Measurements from ENCODE around the gene ATP5ME.
"Not testable (repeated sequence)": the region's sequence is repeated elsewhere in the genome, so short reads cannot be mapped to it uniquely, and the experiment has no call there.

ATP5ME gene

DNA sequence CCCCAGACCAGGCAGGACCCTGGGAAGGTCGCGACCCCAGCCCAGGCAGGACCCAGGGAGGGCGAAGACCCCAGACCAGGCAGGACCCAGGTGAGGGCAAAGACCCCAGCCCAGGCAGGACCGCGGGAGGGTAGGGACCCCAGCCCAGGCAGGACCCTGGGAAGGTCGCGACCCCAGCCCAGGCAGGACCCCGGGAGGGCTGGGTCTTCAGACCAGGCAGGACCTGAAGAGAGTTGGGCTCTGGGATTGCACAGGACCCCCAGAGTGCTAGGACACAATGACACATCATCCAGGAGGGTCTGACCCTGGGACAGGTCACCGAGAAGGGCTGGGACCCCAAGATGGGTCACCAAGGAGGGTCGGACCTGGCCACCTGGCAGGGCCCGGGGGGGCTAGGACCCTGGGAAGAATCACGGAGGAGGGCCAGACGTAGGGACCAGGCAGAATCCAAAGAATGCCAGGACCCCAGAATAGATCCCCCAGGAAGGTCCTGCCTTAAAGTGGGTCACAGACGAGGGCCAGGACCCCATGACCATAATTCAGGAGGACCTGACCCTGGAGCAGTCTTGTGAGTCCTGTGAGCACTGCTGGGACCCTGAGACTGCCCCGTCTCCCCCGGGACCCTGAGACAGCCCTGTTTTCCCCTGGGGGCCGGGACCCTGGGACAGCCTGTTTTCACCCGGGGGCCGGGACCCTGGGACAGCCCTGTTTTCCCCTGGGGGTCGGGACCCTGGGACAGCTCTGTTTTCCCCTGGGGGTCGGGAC is 32.9 kb upstream of the ATP5ME start:
- Histone ChIP-seq H3K23ac (ENCODE audit: low read length) (no peak overlapping the region), H3K18ac (ENCODE audit: low read length) (no peak overlapping the region), H3K4me2 (ENCODE audit: low read length) (peak overlapping the region; percentile 69), H3K9ac (ENCODE audit: low read length) (peak overlapping the region; percentile 70), H3K4me1 (ENCODE audit: control insufficient read depth in 1 of 2, insufficient read depth in 2 of 2, low read length in 2 of 2) (peaks cover 21 to 25% of the 10 kb centered on the region in 2 experiments), H3K4me3 (ENCODE audit: low read depth, low read length) (peak overlapping the region; percentile 46), H2BK12ac (ENCODE audit: low read length) (no peak overlapping the region), H3K9me3 (ENCODE audit: insufficient read depth, low read depth, low read length) (peaks cover 6% of the 10 kb centered on the region), H4K8ac (ENCODE audit: low read depth, low read length) (no peak overlapping the region), H2BK5ac (ENCODE audit: low read depth, low read length, poor library complexity) (no peak overlapping the region), H3K36me3 (ENCODE audit: control insufficient read depth in 1 of 2, insufficient read depth in 2 of 2, low read length in 2 of 2) (peaks cover 15 to 19% of the 10 kb centered on the region in 2 experiments), H3K4ac (ENCODE audit: low read depth, low read length) (peak overlapping the region; percentile 69), H3K27me3 (ENCODE audit: insufficient read depth, low read length) (no peaks in the 10 kb centered on the region), H4K91ac (ENCODE audit: low read depth, low read length) (no peak overlapping the region), H4K12ac (ENCODE audit: low read depth, low read length) (peak overlapping the region; percentile 52), H3K14ac (ENCODE audit: low read length) (peak overlapping the region; percentile 37), H2AK5ac (ENCODE audit: low read length) (peak overlapping the region; percentile 58), H3K27ac (ENCODE audit: low read depth, low read length) (no peak overlapping the region), H3K79me1 (ENCODE audit: low read length) (peaks cover 12% of the 10 kb centered on the region), H2BK120ac (ENCODE audit: insufficient read depth, low read length, poor library complexity) (no peak overlapping the region), H2AFZ (ENCODE audit: insufficient read depth, low read length, poor library complexity) (no peak overlapping the region), H3K79me2 (ENCODE audit: control insufficient read depth, insufficient read depth, low read length, poor library complexity) (peaks cover 33% of the 10 kb centered on the region)
- DNase-seq, result no peak
- no CpG with 5 or more reads among the region's 21 CpGs for WGBS (ENCODE audit: extremely low coverage, insufficient coverage, insufficient read length)

DNA sequence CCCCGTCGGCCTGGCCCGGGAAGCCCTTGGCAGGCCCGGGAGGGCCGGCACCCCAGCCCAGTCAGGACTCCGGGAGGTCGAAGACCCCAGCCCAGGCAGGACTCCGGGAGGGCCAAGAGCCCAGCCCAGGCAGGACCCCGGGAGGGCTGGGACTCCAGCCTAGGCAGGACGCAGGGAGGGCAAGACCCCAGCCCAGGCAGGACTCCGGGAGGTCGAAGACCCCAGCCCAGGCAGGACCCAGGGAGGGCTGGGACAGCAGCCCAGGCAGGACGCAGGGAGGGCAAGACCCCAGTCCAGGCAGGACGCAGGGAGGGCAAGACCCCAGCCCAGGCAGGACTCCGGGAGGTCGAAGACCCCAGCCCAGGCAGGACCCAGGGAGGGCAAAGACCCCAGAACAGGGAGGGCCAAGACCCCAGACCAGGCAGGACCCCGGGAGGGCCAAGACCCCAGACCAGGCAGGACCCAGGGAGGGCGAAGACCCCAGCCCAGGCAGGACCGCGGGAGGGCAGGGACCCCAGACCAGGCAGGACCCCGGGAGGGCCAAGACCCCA is 32.1 kb upstream of the ATP5ME start:
- not testable (repeated sequence) for DNase-seq; H2BK12ac ChIP-seq (ENCODE audit: low read length); H3K27me3 ChIP-seq (ENCODE audit: insufficient read depth, low read length); H3K9me3 ChIP-seq (ENCODE audit: insufficient read depth, low read depth, low read length)
- Histone ChIP-seq H3K79me2 (ENCODE audit: control insufficient read depth, insufficient read depth, low read length, poor library complexity) (peaks cover 33% of the 10 kb centered on the region), H2BK5ac (ENCODE audit: low read depth, low read length, poor library complexity) (peak overlapping the region; percentile 98), H3K4me1 (ENCODE audit: control insufficient read depth in 1 of 2, insufficient read depth in 2 of 2, low read length in 2 of 2) (peaks cover 21 to 25% of the 10 kb centered on the region in 2 experiments), H3K23ac (ENCODE audit: low read length) (peak overlapping the region; percentile 54), H3K36me3 (ENCODE audit: control insufficient read depth in 1 of 2, insufficient read depth in 2 of 2, low read length in 2 of 2) (peaks cover 15 to 19% of the 10 kb centered on the region in 2 experiments), H3K4me3 (ENCODE audit: low read depth, low read length) (peak overlapping the region; percentile 97), H2AFZ (ENCODE audit: insufficient read depth, low read length, poor library complexity) (peak overlapping the region; percentile 89), H3K14ac (ENCODE audit: low read length) (peak overlapping the region; percentile 99), H3K18ac (ENCODE audit: low read length) (peak overlapping the region; percentile 99), H3K79me1 (ENCODE audit: low read length) (peaks cover 12% of the 10 kb centered on the region), H3K9ac (ENCODE audit: low read length) (peak overlapping the region; percentile 100), H4K91ac (ENCODE audit: low read depth, low read length) (peak overlapping the region; percentile 100), H4K8ac (ENCODE audit: low read depth, low read length) (peak overlapping the region; percentile 98), H3K27ac (ENCODE audit: low read depth, low read length) (peak overlapping the region; percentile 52), H3K4ac (ENCODE audit: low read depth, low read length) (peak overlapping the region; percentile 100), H3K4me2 (ENCODE audit: low read length) (peak overlapping the region; percentile 52), H2BK120ac (ENCODE audit: insufficient read depth, low read length, poor library complexity) (peak overlapping the region; percentile 94), H4K12ac (ENCODE audit: low read depth, low read length) (peak overlapping the region; percentile 99), H2AK5ac (ENCODE audit: low read length) (peak overlapping the region; percentile 100)
- no CpG with 5 or more reads among the region's 21 CpGs for WGBS (ENCODE audit: extremely low coverage, insufficient coverage, insufficient read length)

DNA sequence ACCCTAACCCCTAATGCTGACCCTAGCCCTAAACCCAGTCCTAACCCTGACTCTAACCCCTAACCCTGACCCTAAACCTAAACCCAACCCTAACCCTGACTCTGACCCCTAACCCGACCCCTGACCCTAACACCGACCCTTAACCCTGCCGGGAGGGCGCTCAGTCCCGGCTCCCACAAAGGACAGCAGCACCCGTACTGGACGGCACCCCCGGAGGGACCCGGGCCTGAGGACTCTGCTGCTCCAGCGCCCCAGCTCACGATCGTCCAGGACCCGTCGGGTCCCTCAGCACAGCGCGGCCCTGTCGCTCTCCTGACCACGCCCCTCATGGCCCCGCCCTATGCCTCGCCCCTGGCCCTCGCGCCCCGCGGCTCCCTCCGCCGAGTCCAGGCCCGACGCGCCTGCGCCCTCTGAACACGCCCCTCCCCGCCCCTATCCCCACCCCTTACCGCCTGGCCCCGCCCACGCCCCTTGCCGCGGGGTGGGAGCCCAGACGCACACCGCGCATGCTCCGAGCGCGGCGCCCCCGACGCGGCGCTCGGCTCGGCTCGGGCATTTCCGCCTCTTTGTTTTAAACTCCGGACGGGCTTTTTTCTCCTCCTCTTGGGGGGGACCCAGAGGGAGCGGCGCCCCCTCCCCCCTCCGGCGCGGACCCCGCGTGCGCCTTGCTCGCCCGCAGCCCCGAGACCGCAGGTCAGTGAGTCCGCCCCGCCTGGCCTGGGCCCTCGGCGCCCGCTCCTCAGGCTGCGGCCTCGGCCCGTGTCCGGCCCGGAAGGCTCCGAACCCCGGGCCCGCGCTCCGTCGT is 31.4 kb upstream of the ATP5ME start, which contains the start of gene PCGF3:
Gene PCGF3 (plus strand): TSS at position 555 of the 805 bp plus-strand sequence. CDS start 27,849 bp downstream, outside the sequence.
- DNase-seq, result peak; percentile 93 to 96
- Histone ChIP-seq H3K27me3 (ENCODE audit: insufficient read depth, low read length) (no peaks in the 10 kb centered on the region), H3K79me1 (ENCODE audit: low read length) (peaks cover 12% of the 10 kb centered on the region), H3K79me2 (ENCODE audit: control insufficient read depth, insufficient read depth, low read length, poor library complexity) (peaks cover 30% of the 10 kb centered on the region), H4K8ac (ENCODE audit: low read depth, low read length) (peak within 1 kb of the TSS; percentile 98), H3K4me3 (ENCODE audit: low read depth, low read length) (peak within 1 kb of the TSS; percentile 97), H3K9me3 (ENCODE audit: insufficient read depth, low read depth, low read length) (peaks cover 6% of the 10 kb centered on the region), H4K91ac (ENCODE audit: low read depth, low read length) (peak within 1 kb of the TSS; percentile 100), H2BK120ac (ENCODE audit: insufficient read depth, low read length, poor library complexity) (peak within 1 kb of the TSS; percentile 94), H3K4ac (ENCODE audit: low read depth, low read length) (peak within 1 kb of the TSS; percentile 100), H3K4me2 (ENCODE audit: low read length) (peak within 1 kb of the TSS; percentile 90), H3K18ac (ENCODE audit: low read length) (peak within 1 kb of the TSS; percentile 99), H3K23ac (ENCODE audit: low read length) (peak within 1 kb of the TSS; percentile 54), H3K27ac (ENCODE audit: low read depth, low read length) (peak within 1 kb of the TSS; percentile 52), H3K9ac (ENCODE audit: low read length) (peak within 1 kb of the TSS; percentile 100), H3K36me3 (ENCODE audit: control insufficient read depth in 1 of 2, insufficient read depth in 2 of 2, low read length in 2 of 2) (peaks cover 15 to 16% of the 10 kb centered on the region in 2 experiments), H3K14ac (ENCODE audit: low read length) (peak within 1 kb of the TSS; percentile 99), H2BK12ac (ENCODE audit: low read length) (no peak within 1 kb of the TSS), H2AFZ (ENCODE audit: insufficient read depth, low read length, poor library complexity) (peak within 1 kb of the TSS; percentile 89), H3K4me1 (ENCODE audit: control insufficient read depth in 1 of 2, insufficient read depth in 2 of 2, low read length in 2 of 2) (peaks cover 21 to 25% of the 10 kb centered on the region in 2 experiments), H4K12ac (ENCODE audit: low read depth, low read length) (peak within 1 kb of the TSS; percentile 99), H2BK5ac (ENCODE audit: low read depth, low read length, poor library complexity) (peak within 1 kb of the TSS; percentile 98), H2AK5ac (ENCODE audit: low read length) (peak within 1 kb of the TSS; percentile 100)
- no CpG with 5 or more reads among the region's 82 CpGs for WGBS (ENCODE audit: extremely low coverage, insufficient coverage, insufficient read length)

DNA sequence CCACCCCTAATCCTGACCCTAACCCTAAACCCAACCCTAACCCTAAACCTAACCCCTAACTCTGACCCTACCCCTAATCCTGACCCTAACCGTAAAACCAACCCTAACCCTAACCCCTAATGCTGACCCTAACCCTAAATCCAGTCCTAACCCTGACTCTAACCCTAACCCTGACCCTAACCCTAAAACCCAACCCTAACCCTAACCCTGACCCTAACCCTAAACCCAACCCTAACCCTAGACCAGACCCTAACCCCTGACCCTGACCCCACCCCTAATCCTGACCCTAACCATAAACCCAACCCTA is 30.8 kb upstream of the ATP5ME start:
- Histone ChIP-seq H2BK12ac (ENCODE audit: low read length) (no peak overlapping the region), H3K27me3 (ENCODE audit: insufficient read depth, low read length) (no peaks in the 10 kb centered on the region), H3K18ac (ENCODE audit: low read length) (peak overlapping the region; percentile 21), H3K79me1 (ENCODE audit: low read length) (peaks cover 12% of the 10 kb centered on the region), H3K9ac (ENCODE audit: low read length) (no peak overlapping the region), H3K14ac (ENCODE audit: low read length) (no peak overlapping the region), H4K12ac (ENCODE audit: low read depth, low read length) (no peak overlapping the region), H2AFZ (ENCODE audit: insufficient read depth, low read length, poor library complexity) (peak overlapping the region; percentile 13), H2BK120ac (ENCODE audit: insufficient read depth, low read length, poor library complexity) (peak overlapping the region; percentile 5), H3K4me2 (ENCODE audit: low read length) (no peak overlapping the region), H3K4me1 (ENCODE audit: control insufficient read depth in 1 of 2, insufficient read depth in 2 of 2, low read length in 2 of 2) (peaks cover 18 to 25% of the 10 kb centered on the region in 2 experiments), H4K8ac (ENCODE audit: low read depth, low read length) (peak overlapping the region; percentile 55), H3K9me3 (ENCODE audit: insufficient read depth, low read depth, low read length) (peaks cover 6% of the 10 kb centered on the region), H4K91ac (ENCODE audit: low read depth, low read length) (peak overlapping the region; percentile 4), H3K23ac (ENCODE audit: low read length) (no peak overlapping the region), H2BK5ac (ENCODE audit: low read depth, low read length, poor library complexity) (no peak overlapping the region), H3K4ac (ENCODE audit: low read depth, low read length) (no peak overlapping the region), H3K36me3 (ENCODE audit: control insufficient read depth in 1 of 2, insufficient read depth in 2 of 2, low read length in 2 of 2) (peaks cover 10 to 11% of the 10 kb centered on the region in 2 experiments), H3K27ac (ENCODE audit: low read depth, low read length) (no peak overlapping the region), H2AK5ac (ENCODE audit: low read length) (no peak overlapping the region), H3K4me3 (ENCODE audit: low read depth, low read length) (no peak overlapping the region), H3K79me2 (ENCODE audit: control insufficient read depth, insufficient read depth, low read length, poor library complexity) (peaks cover 27% of the 10 kb centered on the region)
- no peak for DNase-seq
- WGBS (ENCODE audit: extremely low coverage, insufficient coverage, insufficient read length), result 100% methylated on average over 1 of the region's 1 CpG

All from trophoblast cell (in vitro differentiated cells and primary cell).